Measurements from ENCODE around the gene IL1F10.

GRCh38 chr2:113032737-113033136 lies 35.0 kb upstream of the IL1F10 start:
- no peak for TF ChIP-seq TSHZ2 (CRISPR knock-in tag; IDR thresholded peaks at IDR 0.05)
- TF ChIP-seq TOX (CRISPR knock-in tag; IDR thresholded peaks at IDR 0.05; ENCODE audit: borderline replicate concordance) = no peak
- TF ChIP-seq PPARA (CRISPR knock-in tag; IDR thresholded peaks at IDR 0.05; ENCODE audit: borderline replicate concordance) = no peak
- no peak for TF ChIP-seq PATZ1 (CRISPR knock-in tag; IDR thresholded peaks at IDR 0.05; ENCODE audit: borderline replicate concordance)
- TF ChIP-seq, protein P1, sequence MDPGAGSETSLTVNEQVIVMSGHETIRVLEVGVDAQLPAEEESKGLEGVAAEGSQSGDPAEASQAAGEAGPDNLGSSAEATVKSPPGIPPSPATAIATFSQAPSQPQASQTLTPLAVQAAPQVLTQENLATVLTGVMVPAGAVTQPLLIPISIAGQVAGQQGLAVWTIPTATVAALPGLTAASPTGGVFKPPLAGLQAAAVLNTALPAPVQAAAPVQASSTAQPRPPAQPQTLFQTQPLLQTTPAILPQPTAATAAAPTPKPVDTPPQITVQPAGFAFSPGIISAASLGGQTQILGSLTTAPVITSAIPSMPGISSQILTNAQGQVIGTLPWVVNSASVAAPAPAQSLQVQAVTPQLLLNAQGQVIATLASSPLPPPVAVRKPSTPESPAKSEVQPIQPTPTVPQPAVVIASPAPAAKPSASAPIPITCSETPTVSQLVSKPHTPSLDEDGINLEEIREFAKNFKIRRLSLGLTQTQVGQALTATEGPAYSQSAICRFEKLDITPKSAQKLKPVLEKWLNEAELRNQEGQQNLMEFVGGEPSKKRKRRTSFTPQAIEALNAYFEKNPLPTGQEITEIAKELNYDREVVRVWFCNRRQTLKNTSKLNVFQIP (CRISPR knock-in tag; IDR thresholded peaks at IDR 0.05; ENCODE audit: borderline replicate concordance, low read depth) = no peak
- TF ChIP-seq ZNF8 (CRISPR knock-in tag; IDR thresholded peaks at IDR 0.05) = no peak
- TF ChIP-seq SNAI2 (CRISPR knock-in tag; IDR thresholded peaks at IDR 0.05) = no peak
- no peak for TF ChIP-seq ZNF70 (CRISPR knock-in tag; IDR thresholded peaks at IDR 0.05)
- TF ChIP-seq, protein P2, sequence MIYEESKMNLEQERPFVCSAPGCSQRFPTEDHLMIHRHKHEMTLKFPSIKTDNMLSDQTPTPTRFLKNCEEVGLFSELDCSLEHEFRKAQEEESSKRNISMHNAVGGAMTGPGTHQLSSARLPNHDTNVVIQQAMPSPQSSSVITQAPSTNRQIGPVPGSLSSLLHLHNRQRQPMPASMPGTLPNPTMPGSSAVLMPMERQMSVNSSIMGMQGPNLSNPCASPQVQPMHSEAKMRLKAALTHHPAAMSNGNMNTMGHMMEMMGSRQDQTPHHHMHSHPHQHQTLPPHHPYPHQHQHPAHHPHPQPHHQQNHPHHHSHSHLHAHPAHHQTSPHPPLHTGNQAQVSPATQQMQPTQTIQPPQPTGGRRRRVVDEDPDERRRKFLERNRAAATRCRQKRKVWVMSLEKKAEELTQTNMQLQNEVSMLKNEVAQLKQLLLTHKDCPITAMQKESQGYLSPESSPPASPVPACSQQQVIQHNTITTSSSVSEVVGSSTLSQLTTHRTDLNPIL (CRISPR knock-in tag; IDR thresholded peaks at IDR 0.05; ENCODE audit: low read depth) = no peak
- no peak for TF ChIP-seq BACH2 (CRISPR knock-in tag; IDR thresholded peaks at IDR 0.05; ENCODE audit: borderline replicate concordance)
- TF ChIP-seq GLIS3 (CRISPR knock-in tag; IDR thresholded peaks at IDR 0.05) = no peak

Data from SK-N-SH treated with all-trans-retinoic acid at 6 μM for 48 hours (cell line).